IPS DF 19.7 (cell line): Measurements from ENCODE around the gene MTF1.

Experiments used
- DNase-seq: peaks from one replicate; pipeline ENCODE4 v3.0.0-alpha.2; 2013; ENCODE audit warnings: low read depth, low spot score

MTF1 gene

GRCh38 chr1:37868466-37868865 is 9.1 kb upstream of the MTF1 start:
- no peak for DNase-seq

DNA sequence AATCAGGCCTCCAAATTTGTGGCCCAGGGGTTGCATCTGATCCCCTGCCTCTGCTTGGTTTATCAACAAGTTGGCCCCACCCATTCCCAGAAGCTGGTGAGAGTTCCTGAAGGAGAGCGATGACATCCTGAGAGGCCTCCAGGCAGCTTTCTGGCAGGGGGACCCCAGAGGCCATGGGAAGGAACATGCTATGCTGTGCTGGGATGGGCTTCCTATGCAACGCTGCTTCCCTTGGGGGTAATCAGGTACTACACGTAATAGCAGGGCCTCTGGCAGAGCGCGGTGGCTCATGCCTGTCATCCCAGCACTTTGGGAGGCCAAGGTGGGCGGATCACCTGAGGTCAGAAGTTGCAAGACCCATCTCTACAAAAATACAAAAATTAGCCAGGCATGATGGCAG is 8.4 kb upstream of the MTF1 start:
- DNase-seq = no peak

GRCh38 chr1:37866491-37866890 is 7.1 kb upstream of the MTF1 start:
- no peak for DNase-seq

DNA sequence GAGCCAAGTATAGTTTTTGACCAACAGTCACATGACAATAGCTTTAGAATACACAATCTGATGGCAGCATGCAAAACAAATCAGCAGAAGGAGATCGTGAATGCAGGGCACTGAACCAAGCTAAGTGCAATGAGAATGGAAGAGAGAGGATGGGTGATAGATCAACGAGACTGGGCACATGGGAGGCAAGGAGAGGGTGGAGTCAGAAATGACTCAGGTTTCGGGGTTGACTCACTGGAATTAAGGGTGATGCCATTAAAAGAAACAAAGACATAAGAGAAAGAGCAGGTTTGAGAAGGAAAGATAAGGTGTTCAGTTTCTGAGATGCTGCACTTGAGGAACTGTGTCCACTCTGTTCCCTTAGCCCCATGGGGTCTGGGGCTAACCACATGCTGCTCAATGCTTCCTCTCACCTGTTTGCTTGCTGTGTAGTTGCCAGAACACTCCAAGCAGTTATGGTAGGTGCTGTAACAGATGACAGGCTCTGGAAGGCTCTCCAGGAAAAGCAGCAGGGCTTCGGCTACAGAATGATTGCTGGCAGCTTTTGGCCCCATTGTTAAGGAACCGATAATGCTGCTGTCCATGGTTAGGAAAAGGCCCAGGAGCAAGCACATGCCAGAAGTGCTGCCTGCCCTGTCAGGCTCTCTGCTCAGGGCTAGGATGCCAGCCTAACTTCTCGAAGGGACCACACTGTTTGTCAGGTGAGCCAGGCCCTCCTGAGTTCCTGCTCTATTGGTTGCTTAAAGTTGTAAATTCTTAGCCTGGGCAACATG is 6.1 kb upstream of the MTF1 start:
- no peak for DNase-seq

GRCh38 chr1:37862330-37862729 is 2.9 kb upstream of the MTF1 start:
- no peak for DNase-seq

- DNase-seq = no peak
Observed at GRCh38 chr1:37861151-37861550, 1.8 kb upstream of the MTF1 start.

GRCh38 chr1:37860346-37860666 is 914 bp upstream of the MTF1 start:
- no peak for DNase-seq

GRCh38 chr1:37858931-37859506 is 373 bp downstream of the MTF1 start:
- DNase-seq = no peak

DNA sequence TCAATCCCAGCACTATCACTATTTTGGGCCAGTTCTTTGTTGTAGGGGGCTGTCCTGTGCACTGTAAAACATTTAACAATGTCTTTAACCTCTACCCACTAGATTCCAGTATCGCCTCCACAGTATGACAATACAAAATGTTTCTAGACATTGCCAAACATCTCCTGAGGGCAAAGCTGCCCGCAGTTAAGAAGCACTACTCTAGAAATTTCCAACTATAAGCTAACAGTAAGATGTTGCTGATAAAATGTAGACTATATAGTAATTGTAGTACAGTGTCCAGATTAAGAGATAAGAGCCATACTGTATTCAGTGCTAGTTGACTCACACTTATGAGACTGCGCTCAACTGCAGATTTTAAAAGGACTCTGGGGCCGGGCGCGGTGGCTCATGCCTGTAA is 5.0 kb downstream of the MTF1 start:
- DNase-seq = no peak

GRCh38 chr1:37853157-37853556 is 6.2 kb downstream of the MTF1 start:
- no peak for DNase-seq

DNA sequence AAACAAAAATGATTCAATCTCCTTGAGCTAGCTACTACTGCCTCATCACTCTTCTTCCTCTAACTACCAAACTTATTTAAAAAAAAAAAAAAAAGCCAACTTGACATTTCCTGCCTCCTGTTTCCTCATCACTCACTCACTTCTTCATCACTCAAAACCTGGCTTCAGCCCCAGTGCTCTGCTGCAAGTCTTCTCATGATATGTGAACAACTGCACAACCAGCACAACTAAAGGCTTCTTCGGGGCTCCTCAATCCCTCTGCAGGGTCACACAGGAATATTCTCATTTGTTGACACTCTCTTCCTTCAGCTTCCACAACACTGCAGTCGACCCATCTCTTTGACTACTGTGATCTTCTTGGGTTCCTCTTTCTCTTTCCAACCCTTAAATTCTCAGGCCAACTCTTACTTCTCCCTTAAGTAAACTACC is 7.6 kb downstream of the MTF1 start:
- no peak for DNase-seq

DNA sequence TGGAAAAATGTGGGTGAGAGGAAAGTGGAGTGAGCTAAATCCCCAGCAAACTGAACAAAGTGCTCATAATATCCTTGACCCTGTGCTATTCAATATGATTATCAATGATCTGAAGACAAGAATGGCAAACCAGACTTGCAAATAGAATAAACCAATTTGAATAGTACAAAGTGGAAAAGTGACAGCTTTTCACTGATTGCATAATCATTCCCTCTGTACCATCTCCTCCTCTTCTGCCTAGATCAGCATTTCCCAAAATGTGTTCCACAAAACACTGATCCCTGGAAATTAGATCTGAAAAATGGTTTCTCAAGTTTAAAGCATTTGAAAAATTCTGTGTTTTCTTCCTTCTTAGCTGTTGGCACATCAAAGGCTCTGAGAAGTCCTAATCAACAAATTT is 8.1 kb downstream of the MTF1 start:
- DNase-seq = no peak

GRCh38 chr1:37850352-37850955 is 8.9 kb downstream of the MTF1 start:
- no peak for DNase-seq

DNA sequence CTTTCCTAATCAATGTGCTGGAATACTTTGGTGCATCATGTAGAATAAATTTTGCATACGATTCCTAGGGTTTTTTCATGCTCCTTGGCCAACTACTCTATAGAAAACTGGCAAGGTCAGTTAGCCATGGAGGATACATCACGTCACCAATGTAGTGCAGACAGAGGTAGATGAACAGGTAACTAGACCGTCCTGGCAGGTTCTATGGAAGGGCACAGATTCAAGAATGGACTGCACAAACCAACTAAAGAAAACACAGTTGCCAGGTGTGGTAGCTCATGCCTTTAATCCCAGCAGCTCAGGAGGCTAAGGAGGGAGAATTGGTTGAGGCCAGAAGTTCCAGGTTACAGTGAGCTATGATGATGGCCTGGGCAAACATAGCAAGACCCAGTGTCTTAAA is 9.9 kb downstream of the MTF1 start:
- no peak for DNase-seq

GRCh38 chr1:37846647-37847339 is 12.6 kb downstream of the MTF1 start:
- DNase-seq = no peak

DNA sequence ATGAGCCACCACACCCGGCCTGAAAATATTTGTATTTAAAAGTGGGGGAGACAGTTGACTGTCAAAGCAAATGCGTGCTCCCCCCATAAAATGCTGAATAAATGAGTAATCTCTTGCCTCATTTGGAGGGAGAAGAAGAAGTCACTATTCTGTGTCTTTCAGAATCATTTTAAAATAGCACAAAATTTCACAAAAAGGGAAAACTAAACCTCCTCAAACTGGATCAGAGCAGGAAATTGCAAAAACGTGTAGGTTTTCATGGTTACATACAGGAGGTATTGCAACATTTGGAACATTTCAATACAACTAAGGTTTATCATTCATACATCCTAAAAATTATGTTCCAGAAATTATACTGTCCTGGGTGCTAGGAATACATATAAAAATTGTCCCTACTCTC is 13.6 kb downstream of the MTF1 start:
- DNase-seq = no peak

DNA sequence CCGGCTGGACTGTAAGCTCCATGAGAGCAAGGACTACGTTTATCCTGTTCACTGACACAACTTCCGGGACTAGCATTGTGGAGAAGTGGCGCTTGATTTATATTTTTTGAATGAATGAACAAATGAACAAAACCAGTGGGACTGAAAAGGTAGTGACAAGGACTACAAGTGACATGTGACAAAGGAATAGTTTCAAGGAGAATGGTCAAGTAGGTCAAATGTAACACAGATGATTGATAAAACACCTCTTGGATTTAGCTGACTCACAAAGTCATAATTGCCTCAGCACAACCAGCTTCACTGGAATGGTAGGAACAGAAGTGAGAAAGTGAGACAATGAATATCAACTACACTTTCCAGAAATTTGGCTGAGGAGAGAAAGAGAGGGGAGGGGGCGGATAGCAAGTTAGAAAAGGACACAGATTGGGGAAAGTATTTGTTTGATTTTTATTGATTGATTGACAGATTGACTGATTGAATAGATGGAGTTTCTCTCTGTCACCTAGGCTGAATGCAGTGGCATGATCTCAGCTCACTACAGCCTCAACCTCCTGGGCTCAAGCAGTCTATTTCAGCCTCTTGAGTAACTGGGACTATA is 14.2 kb downstream of the MTF1 start:
- DNase-seq = no peak

- no peak for DNase-seq
Observed at GRCh38 chr1:37844536-37844935, 14.9 kb downstream of the MTF1 start.

DNA sequence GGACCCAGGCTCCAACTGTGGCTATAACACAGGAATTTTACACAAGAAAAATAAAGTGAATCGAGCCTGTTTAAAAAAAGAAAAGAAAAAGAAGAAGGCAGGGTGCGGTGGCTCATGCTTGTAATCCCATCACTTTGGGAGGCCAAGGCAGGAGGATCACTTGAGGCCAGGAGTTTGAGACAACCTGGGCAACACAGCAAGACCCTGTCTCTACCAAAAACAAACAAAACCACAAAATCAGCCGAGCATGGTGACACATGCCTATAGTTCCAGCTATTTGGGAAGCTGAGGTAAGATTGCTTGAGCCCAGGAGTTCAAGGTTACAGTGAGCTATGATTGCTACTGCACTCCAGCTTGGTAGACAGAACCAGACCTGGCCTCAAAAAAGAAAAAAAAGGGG is 17.7 kb downstream of the MTF1 start:
- DNase-seq = no peak

DNA sequence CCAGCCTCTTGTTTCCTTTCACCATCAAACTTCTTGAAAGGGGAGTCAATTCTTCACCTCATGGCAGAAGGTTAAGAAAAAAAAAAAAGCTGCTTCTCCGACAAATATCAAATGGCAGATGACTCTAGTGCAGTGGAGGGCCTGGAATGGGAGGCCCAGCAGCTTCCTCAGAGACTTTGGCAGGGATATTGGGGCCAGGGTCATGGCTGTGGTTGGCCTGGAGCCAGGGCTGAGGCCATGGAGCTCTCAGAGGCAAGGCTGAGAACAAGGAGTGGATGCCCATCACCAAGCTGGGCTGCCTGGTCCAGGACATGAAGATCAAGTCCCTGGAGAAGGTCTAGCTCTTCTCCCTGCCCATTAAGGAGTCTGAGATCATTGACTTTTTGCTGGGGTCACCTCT is 18.7 kb downstream of the MTF1 start:
- DNase-seq = no peak

GRCh38 chr1:37839676-37840075 is 19.7 kb downstream of the MTF1 start:
- DNase-seq = no peak

DNA sequence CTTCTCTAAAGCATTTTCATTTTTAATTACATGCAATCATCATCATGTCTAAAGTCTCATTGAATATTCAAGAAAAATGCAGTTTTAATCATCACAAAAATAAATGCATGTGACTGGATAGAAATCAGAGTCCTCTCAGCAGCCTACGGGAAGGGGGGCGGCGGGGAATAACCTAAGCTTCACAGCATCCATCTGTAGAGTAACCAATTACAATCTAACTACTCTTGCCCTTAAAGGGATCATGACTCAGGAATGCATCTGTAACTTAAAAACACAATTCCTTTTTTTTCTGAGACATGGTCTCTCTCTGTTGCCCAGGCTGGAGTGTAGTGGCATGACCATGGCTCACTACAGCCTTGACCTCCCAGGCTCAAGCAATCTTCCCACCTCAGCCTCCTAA is 22.6 kb downstream of the MTF1 start:
- no peak for DNase-seq
